Gastrocnemius medialis (tissue), 4 donors: ENCODE data around the gene TANC2.

ENCODE experiments used
- CTCF ChIP-seq, 5 experiments: fragments of 450-650 bp in 3 of 5; fragments of 200-600 bp in 2 of 5; sonication (generic) in 2 of 5; IDR thresholded peaks in 4 of 5; conservative IDR thresholded peaks in 1 of 5; 1 replicate in 4 of 5; 2 replicates in 1 of 5; pipeline ENCODE4 v1.5.1; 2016 to 2019; ENCODE audit warnings: antibody characterized with exemption in 5 of 5, mild to moderate bottlenecking in 3 of 5, moderate library complexity in 3 of 5
- POLR2A ChIP-seq, 2 donors: fragments of 450-650 bp; IDR thresholded peaks; one replicate each; pipeline ENCODE4 v1.6.1; 2017; ENCODE audit warnings: antibody characterized with exemption in 2 of 2, mild to moderate bottlenecking in 2 of 2, moderate library complexity in 2 of 2

GRCh38 chr17:62931101-62931500 lies 34.9 kb upstream of the TANC2 start:
- TF ChIP-seq CTCF (IDR thresholded peaks at IDR 0.05 in 4 of 5, conservative IDR thresholded peaks at IDR 0.05 in 1 of 5) (no peak), POLR2A (IDR thresholded peaks at IDR 0.05) (no peak)
